ENCODE measurements around the gene BTBD9. TPM values are rescaled to one million over a fixed set of nuclear protein-coding genes. Genes with fewer than 3 reads are reported as not detected.

The BTBD9 gene
- total and polyA plus RNA-seq, 2 experiments from 2014 or later, result 8.4 to 10.1 TPM

DNA sequence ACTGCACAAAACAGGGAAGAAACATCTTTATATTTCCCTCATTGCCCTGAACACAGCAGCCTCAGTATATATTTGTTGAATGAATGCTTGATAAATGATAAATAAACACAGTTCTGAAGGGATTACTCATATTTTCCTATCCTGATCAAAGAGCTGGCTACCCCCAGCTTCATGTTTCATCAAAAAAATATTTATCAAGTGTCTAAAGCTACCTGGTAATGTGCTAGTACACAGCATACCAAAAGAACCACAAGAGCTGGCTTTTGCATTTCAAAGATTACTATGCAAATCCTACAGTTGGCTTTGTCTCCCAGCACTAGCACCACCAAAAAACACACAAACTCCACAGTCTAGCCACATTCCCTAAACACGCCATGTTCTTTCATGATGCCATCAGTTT lies 130.0 kb downstream of the BTBD9 start:
- peak in 1 of 2 donors; percentile 46 for DNase-seq (ENCODE audit: low read depth in 1 of 2, low spot score in 1 of 2)

DNA sequence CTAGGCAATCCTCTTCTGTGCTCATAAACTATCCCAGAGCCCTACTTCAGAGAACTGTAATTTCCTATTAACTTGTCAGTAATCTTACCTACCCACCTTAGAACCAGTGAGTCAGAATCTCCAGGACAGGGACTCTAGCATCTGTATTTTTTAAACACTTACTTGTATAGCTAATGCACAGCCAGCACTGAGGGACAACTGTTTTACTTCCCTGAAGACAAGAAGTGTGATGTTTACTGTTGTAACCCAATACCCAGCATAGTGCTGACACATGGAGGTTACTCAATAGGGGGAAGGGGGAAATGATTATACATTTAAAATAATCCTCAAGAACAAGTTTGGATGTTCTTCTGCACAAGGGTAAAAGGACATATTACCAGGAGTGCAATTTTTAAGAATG lies 130.8 kb downstream of the BTBD9 start:
- H3K9me3 ChIP-seq (ENCODE audit: low read depth), result no peaks in the 10 kb centered on the region
- peaks cover 17% of the 10 kb centered on the region for H3K4me1 ChIP-seq (ENCODE audit: low read depth)
- peak; percentile 27 to 31 for DNase-seq (ENCODE audit: low read depth in 1 of 2, low spot score in 1 of 2)
- H3K4me3 ChIP-seq, result no peak overlapping the region
- H3K36me3 ChIP-seq, result no peaks in the 10 kb centered on the region
- no peak overlapping the region for H3K27ac ChIP-seq
- H3K27me3 ChIP-seq, result no peaks in the 10 kb centered on the region
- TF ChIP-seq, protein P1, sequence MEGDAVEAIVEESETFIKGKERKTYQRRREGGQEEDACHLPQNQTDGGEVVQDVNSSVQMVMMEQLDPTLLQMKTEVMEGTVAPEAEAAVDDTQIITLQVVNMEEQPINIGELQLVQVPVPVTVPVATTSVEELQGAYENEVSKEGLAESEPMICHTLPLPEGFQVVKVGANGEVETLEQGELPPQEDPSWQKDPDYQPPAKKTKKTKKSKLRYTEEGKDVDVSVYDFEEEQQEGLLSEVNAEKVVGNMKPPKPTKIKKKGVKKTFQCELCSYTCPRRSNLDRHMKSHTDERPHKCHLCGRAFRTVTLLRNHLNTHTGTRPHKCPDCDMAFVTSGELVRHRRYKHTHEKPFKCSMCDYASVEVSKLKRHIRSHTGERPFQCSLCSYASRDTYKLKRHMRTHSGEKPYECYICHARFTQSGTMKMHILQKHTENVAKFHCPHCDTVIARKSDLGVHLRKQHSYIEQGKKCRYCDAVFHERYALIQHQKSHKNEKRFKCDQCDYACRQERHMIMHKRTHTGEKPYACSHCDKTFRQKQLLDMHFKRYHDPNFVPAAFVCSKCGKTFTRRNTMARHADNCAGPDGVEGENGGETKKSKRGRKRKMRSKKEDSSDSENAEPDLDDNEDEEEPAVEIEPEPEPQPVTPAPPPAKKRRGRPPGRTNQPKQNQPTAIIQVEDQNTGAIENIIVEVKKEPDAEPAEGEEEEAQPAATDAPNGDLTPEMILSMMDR (IDR thresholded peaks at IDR 0.05; ENCODE audit: low read depth, low read length), result no peak

More for the DNA sequence above, 130.0 kb downstream of the BTBD9 start:
- Histone ChIP-seq H3K9me3 (ENCODE audit: low read depth) (no peaks in the 10 kb centered on the region), H3K4me1 (ENCODE audit: low read depth) (peaks cover 17% of the 10 kb centered on the region), H3K4me3 (no peak overlapping the region), H3K36me3 (no peaks in the 10 kb centered on the region), H3K27ac (no peak overlapping the region), H3K27me3 (no peaks in the 10 kb centered on the region)
- TF ChIP-seq, protein P1 (IDR thresholded peaks at IDR 0.05; ENCODE audit: low read depth, low read length), result no peak

DNA sequence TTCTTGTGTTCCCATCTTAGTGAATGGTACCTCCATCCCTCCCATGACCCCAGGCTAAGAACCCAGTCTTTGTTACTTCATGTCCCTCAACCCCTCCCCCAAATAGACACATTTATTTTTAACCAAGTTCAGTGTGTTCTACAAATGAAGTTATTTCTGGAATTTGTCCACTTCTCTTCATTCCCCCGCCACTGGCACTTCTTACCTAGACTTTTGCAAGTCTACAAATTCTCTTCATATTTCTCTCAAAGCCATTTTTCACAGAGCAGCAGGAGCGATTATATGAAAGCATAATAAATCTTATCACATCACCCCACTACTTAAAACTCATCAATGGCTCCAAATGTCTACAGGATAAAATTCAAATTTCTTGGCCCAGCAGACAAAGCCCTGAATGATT lies 131.4 kb downstream of the BTBD9 start:
- Histone ChIP-seq H3K36me3 (no peaks in the 10 kb centered on the region), H3K27me3 (no peaks in the 10 kb centered on the region), H3K27ac (no peak overlapping the region), H3K4me3 (no peak overlapping the region), H3K4me1 (ENCODE audit: low read depth) (peaks cover 18% of the 10 kb centered on the region), H3K9me3 (ENCODE audit: low read depth) (no peaks in the 10 kb centered on the region)
- TF ChIP-seq, protein P1 (IDR thresholded peaks at IDR 0.05; ENCODE audit: low read depth, low read length), result no peak
- no peak for DNase-seq (ENCODE audit: low read depth in 1 of 2, low spot score in 1 of 2)

DNA sequence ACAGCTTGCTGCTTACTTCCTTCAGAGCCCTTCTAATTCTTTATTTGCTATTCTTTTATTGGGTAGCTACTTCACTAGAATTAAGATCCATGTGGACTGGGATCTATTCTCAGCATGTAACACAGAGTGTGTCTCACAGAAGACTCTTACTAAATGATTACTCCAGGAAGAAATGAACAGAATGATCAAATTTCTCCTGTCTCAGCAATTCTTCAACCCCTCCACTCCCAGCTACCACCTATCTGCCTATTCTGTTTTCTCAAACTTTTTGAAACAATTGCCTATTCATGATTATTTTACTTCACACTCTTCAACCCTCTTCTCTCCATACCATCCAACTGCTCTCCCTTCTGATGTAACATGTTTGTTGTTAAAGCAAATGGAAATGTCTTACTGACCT lies 132.6 kb downstream of the BTBD9 start:
- Histone ChIP-seq H3K4me1 (ENCODE audit: low read depth) (peaks cover 22% of the 10 kb centered on the region), H3K9me3 (ENCODE audit: low read depth) (no peaks in the 10 kb centered on the region), H3K27me3 (no peaks in the 10 kb centered on the region), H3K4me3 (no peak overlapping the region), H3K27ac (no peak overlapping the region), H3K36me3 (no peaks in the 10 kb centered on the region)
- TF ChIP-seq, protein P1 (IDR thresholded peaks at IDR 0.05; ENCODE audit: low read depth, low read length), result no peak
- DNase-seq (ENCODE audit: low read depth in 1 of 2, low spot score in 1 of 2), result no peak

DNA sequence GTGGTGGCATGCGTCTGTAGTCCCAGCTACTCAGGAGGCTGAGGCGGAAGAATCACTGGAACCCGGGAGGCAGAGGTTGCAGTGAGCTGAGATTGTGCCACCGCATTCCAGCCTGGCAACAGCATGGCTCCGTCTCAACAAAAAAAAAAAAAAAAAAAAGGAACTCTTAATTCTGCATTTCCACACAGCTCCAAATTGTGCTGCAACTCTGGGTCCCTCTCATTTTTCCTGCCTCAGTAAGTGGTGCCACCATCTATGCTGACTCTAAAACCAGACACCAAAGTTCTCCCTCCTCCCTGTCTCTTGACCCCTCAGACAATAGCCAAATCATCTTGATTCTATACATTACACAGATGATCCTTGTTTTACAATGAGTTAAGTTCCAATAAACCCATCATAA lies 133.9 kb downstream of the BTBD9 start:
- no peak overlapping the region for H3K27ac ChIP-seq
- H3K27me3 ChIP-seq, result no peaks in the 10 kb centered on the region
- H3K4me1 ChIP-seq (ENCODE audit: low read depth), result peaks cover 22% of the 10 kb centered on the region
- H3K4me3 ChIP-seq, result no peak overlapping the region
- DNase-seq (ENCODE audit: low read depth in 1 of 2, low spot score in 1 of 2), result no peak
- no peaks in the 10 kb centered on the region for H3K36me3 ChIP-seq
- H3K9me3 ChIP-seq (ENCODE audit: low read depth), result no peaks in the 10 kb centered on the region
- TF ChIP-seq, protein P1 (IDR thresholded peaks at IDR 0.05; ENCODE audit: low read depth, low read length), result no peak

DNA sequence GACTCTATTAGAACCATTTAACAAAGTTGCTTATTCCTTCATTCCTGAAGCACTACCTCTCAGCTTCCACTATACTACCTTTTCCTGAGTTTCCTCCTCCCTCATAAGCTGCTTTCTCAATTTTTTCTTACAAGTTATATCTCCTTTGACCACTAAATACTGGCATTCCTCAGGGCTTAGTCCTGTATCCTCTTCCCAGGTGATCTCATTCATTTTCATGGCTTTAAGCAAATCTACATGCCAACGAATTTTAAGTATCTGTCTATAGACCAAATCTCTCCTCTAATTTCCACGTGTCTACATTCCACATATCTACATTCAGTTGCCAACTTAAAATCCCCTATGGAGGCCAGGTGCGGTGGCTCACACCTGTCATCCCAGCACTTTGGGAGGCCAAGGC lies 134.7 kb downstream of the BTBD9 start:
- Histone ChIP-seq H3K36me3 (no peaks in the 10 kb centered on the region), H3K4me1 (ENCODE audit: low read depth) (peaks cover 22% of the 10 kb centered on the region), H3K27me3 (no peaks in the 10 kb centered on the region), H3K4me3 (no peak overlapping the region), H3K9me3 (ENCODE audit: low read depth) (no peaks in the 10 kb centered on the region), H3K27ac (no peak overlapping the region)
- no peak for DNase-seq (ENCODE audit: low read depth in 1 of 2, low spot score in 1 of 2)
- TF ChIP-seq, protein P1 (IDR thresholded peaks at IDR 0.05; ENCODE audit: low read depth, low read length), result no peak
